ENCODE measurements around the gene SLC6A2. TPM values are rescaled to one million over a fixed set of nuclear protein-coding genes. Genes with fewer than 3 reads are reported as not detected.

Gene SLC6A2
- total and polyA plus RNA-seq, 9 donors: 0.65 to 3.0 (median 1.7) TPM

DNA sequence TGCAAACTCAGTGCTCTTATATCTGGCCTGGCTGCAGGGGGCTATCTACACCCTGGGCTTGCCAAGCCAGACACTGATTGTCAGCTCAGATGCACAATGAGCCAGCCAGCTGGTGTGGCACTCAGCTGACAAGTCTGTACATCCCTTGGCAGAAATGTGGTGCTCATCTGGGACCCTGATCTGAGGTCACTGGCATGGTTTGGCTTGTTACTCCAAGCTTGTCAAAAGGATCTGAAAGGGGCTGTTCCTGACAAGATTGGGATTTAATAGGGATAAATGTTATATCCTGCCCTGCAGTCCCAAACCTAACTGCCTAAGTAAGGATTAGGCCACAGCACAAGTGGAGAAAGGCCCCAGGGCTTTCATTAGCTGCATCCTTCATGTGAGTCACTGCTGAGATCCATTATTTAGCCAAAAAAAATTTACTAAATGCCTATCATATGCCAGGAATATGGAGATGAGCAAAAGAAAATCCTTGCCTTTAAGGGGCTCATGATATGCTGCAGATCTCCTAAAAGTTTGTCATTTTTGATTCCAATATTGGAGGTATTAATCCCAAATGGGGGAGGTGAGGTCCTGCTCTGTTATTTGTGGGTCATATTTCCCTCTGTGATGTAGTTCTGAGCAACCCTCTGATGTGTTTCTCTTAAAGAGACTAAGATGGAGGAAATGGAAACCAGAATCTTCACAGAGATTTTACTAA is 6.3 kb downstream of the SLC6A2 start:
- Histone ChIP-seq H3K27me3 (ENCODE audit: control insufficient read depth, insufficient read depth, low read length) (peaks cover 17% of the 10 kb centered on the region), H3K4me3 (ENCODE audit: low read length) (no peak overlapping the region), H3K4me1 (ENCODE audit: control insufficient read depth, insufficient read depth, low read length) (peaks cover 40% of the 10 kb centered on the region), H3K27ac (ENCODE audit: low read length) (peak overlapping the region; percentile 95), H3K36me3 (ENCODE audit: control insufficient read depth, insufficient read depth, low read length) (no peaks in the 10 kb centered on the region), H3K9me3 (replicated peaks; ENCODE audit: control insufficient read depth, low read depth, low read length) (no peaks in the 10 kb centered on the region)
- peak; percentile 84 for DNase-seq

DNA sequence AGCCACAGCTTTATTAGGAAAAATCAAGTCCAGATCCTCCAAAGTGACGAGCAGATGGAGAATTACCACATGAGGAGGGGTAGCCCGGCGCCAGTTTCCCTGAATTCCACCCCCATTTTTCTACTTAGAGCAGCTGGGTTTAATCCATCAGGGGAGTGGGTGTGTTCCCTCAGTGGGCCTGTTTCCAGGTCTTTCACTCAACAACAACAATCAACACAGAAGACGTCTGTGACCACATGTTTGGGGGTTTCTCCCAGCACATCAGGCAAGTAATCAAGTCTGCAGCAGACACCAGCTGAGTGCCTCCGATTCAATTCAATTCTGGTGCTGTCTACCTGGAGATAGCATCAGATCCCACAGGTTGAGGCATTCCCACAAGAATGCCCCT is 6.8 kb downstream of the SLC6A2 start:
- no peaks in the 10 kb centered on the region for H3K36me3 ChIP-seq (ENCODE audit: control insufficient read depth, insufficient read depth, low read length)
- DNase-seq: peak; percentile 98
- no peak overlapping the region for H3K4me3 ChIP-seq (ENCODE audit: low read length)
- 15% methylated on average over 2 of the region's 5 CpGs for WGBS (ENCODE audit: insufficient coverage)
- peak overlapping the region; percentile 95 for H3K27ac ChIP-seq (ENCODE audit: low read length)
- peaks cover 11% of the 10 kb centered on the region for H3K27me3 ChIP-seq (ENCODE audit: control insufficient read depth, insufficient read depth, low read length)
- no peaks in the 10 kb centered on the region for H3K9me3 ChIP-seq (replicated peaks; ENCODE audit: control insufficient read depth, low read depth, low read length)
- peaks cover 40% of the 10 kb centered on the region for H3K4me1 ChIP-seq (ENCODE audit: control insufficient read depth, insufficient read depth, low read length)

DNA sequence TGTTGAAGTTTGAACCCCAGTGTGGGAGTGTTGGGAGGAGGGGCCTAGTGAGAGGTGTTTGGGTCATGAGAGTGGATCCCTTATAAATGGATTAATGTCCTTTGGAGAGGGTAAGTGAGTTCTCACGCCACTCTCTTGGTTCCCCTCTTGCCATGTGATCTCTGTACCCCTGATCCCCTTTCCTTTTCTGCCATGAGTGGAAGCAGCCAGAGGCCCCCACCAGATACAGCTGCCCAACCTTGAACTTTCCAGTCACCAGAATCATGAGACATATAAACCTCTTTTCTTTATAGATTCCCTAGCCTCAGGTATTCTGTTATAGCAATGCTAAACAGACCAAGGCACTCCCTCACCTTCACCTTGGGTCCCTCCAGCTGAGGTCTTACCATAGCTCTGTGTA is 7.4 kb downstream of the SLC6A2 start:
- WGBS (ENCODE audit: insufficient coverage): no CpG with 5 or more reads among the region's 1 CpG
- peaks cover 41% of the 10 kb centered on the region for H3K4me1 ChIP-seq (ENCODE audit: control insufficient read depth, insufficient read depth, low read length)
- peaks cover 6% of the 10 kb centered on the region for H3K27me3 ChIP-seq (ENCODE audit: control insufficient read depth, insufficient read depth, low read length)
- H3K27ac ChIP-seq (ENCODE audit: low read length): peak overlapping the region; percentile 95
- H3K36me3 ChIP-seq (ENCODE audit: control insufficient read depth, insufficient read depth, low read length): no peaks in the 10 kb centered on the region
- no peaks in the 10 kb centered on the region for H3K9me3 ChIP-seq (replicated peaks; ENCODE audit: control insufficient read depth, low read depth, low read length)
- H3K4me3 ChIP-seq (ENCODE audit: low read length): no peak overlapping the region
- DNase-seq: no peak

DNA sequence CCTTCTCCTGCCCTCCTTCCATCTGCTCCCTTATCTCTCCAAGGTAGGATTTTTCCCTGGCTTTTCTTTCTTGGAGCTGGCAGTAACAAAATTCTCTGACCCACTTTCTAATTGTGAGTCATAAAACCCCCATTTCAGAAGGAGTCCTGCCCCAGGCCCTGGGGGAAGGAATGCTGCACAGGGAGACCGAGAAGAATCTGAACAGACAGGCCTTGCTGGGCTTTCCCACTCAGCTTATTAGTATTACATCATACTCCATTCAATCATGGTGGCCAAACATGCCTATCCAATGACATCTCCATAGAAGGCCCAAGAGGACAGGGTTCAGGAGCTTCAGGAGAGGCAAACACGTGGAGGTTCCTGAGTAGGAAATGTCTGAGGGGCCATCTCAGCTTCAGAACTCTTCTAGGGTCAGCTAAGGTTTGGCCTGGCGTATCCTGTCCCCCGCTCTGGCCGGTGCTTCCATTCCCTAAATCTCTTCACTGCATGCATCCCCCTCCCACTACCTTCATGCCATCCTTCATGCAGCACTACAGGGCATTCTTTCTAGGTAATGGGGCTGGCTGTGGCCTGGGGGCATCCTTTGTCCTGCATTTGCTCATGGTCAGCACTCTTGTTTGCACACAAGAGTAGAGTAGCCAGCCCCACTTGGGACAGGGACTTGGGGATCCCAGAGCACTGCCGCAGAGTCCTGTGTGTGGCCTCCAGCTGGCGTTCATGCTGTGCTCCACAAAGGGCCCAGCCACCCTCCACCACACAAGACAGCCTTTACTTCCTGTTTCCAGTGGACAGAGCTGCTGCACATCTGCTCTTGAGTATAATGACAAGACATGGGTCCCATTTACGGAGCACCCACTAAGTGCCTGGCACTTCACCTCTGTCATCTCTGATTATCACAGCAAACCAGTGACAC is 8.2 kb downstream of the SLC6A2 start:
- no peak overlapping the region for H3K27ac ChIP-seq (ENCODE audit: low read length)
- peaks cover 43% of the 10 kb centered on the region for H3K4me1 ChIP-seq (ENCODE audit: control insufficient read depth, insufficient read depth, low read length)
- WGBS (ENCODE audit: insufficient coverage): 76% methylated on average over 4 of the region's 8 CpGs
- H3K9me3 ChIP-seq (replicated peaks; ENCODE audit: control insufficient read depth, low read depth, low read length): no peaks in the 10 kb centered on the region
- H3K27me3 ChIP-seq (ENCODE audit: control insufficient read depth, insufficient read depth, low read length): no peaks in the 10 kb centered on the region
- H3K36me3 ChIP-seq (ENCODE audit: control insufficient read depth, insufficient read depth, low read length): no peaks in the 10 kb centered on the region
- no peak overlapping the region for H3K4me3 ChIP-seq (ENCODE audit: low read length)
- peak; percentile 28 for DNase-seq

DNA sequence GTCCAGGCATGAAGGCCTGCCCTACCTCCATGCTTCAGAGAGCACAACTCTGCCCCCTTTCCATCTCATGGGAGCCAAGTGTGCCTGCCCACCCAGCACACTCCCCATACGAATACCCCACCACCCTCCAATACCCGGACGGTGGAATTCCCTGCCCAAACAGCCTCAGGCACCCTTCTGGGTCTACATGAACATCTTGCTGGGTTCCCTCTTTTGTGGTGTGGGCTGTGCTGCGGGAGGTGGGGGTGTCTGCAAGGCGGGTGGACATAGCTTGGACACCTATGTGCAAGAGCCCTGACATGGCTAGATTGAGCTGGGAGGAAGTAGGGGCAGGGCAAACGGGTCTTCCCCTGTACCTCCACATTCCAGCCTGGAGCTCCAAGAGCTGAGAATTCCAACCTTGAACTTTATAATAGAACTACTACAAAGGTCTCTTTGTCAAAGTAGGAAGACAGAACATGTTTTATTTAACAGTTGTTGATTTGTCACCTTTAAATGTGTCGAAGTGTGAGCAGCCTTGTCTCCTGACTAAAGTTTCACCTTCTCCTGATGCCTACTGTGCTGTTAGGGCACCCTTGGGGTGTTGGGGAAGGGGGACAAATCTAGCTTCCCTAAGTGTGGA is 9.1 kb downstream of the SLC6A2 start:
- Histone ChIP-seq H3K4me1 (ENCODE audit: control insufficient read depth, insufficient read depth, low read length) (peaks cover 42% of the 10 kb centered on the region), H3K36me3 (ENCODE audit: control insufficient read depth, insufficient read depth, low read length) (no peaks in the 10 kb centered on the region), H3K27me3 (ENCODE audit: control insufficient read depth, insufficient read depth, low read length) (no peaks in the 10 kb centered on the region), H3K4me3 (ENCODE audit: low read length) (no peak overlapping the region), H3K27ac (ENCODE audit: low read length) (no peak overlapping the region), H3K9me3 (replicated peaks; ENCODE audit: control insufficient read depth, low read depth, low read length) (no peaks in the 10 kb centered on the region)
- no peak for DNase-seq
- WGBS (ENCODE audit: insufficient coverage): 100% methylated on average over 2 of the region's 7 CpGs

- DNase-seq: no peak
- no peak overlapping the region for H3K27ac ChIP-seq (ENCODE audit: low read length)
- no peak overlapping the region for H3K4me3 ChIP-seq (ENCODE audit: low read length)
- H3K36me3 ChIP-seq (ENCODE audit: control insufficient read depth, insufficient read depth, low read length): no peaks in the 10 kb centered on the region
- H3K4me1 ChIP-seq (ENCODE audit: control insufficient read depth, insufficient read depth, low read length): peaks cover 36% of the 10 kb centered on the region
- H3K9me3 ChIP-seq (replicated peaks; ENCODE audit: control insufficient read depth, low read depth, low read length): no peaks in the 10 kb centered on the region
- no peaks in the 10 kb centered on the region for H3K27me3 ChIP-seq (ENCODE audit: control insufficient read depth, insufficient read depth, low read length)
- 73% methylated on average over 2 of the region's 3 CpGs for WGBS (ENCODE audit: insufficient coverage)
These were observed 9.7 kb downstream of the SLC6A2 start for GRCh38 chr16:55665511-55665910.

GRCh38 chr16:55666012-55666411 is 10.2 kb downstream of the SLC6A2 start:
- no peaks in the 10 kb centered on the region for H3K9me3 ChIP-seq (replicated peaks; ENCODE audit: control insufficient read depth, low read depth, low read length)
- peaks cover 31% of the 10 kb centered on the region for H3K4me1 ChIP-seq (ENCODE audit: control insufficient read depth, insufficient read depth, low read length)
- no peaks in the 10 kb centered on the region for H3K36me3 ChIP-seq (ENCODE audit: control insufficient read depth, insufficient read depth, low read length)
- no peak for DNase-seq
- WGBS (ENCODE audit: insufficient coverage): 82% methylated on average over 2 of the region's 2 CpGs
- no peak overlapping the region for H3K4me3 ChIP-seq (ENCODE audit: low read length)
- H3K27ac ChIP-seq (ENCODE audit: low read length): no peak overlapping the region
- no peaks in the 10 kb centered on the region for H3K27me3 ChIP-seq (ENCODE audit: control insufficient read depth, insufficient read depth, low read length)

GRCh38 chr16:55667753-55668152 is 12.0 kb downstream of the SLC6A2 start:
- no peak overlapping the region for H3K27ac ChIP-seq (ENCODE audit: low read length)
- no peaks in the 10 kb centered on the region for H3K36me3 ChIP-seq (ENCODE audit: control insufficient read depth, insufficient read depth, low read length)
- no peak for DNase-seq
- no peaks in the 10 kb centered on the region for H3K9me3 ChIP-seq (replicated peaks; ENCODE audit: control insufficient read depth, low read depth, low read length)
- H3K4me1 ChIP-seq (ENCODE audit: control insufficient read depth, insufficient read depth, low read length): peaks cover 23% of the 10 kb centered on the region
- no CpG with 5 or more reads among the region's 1 CpG for WGBS (ENCODE audit: insufficient coverage)
- H3K27me3 ChIP-seq (ENCODE audit: control insufficient read depth, insufficient read depth, low read length): no peaks in the 10 kb centered on the region
- no peak overlapping the region for H3K4me3 ChIP-seq (ENCODE audit: low read length)

GRCh38 chr16:55668340-55669281 is 12.8 kb downstream of the SLC6A2 start:
- H3K36me3 ChIP-seq (ENCODE audit: control insufficient read depth, insufficient read depth, low read length): no peaks in the 10 kb centered on the region
- H3K27me3 ChIP-seq (ENCODE audit: control insufficient read depth, insufficient read depth, low read length): no peaks in the 10 kb centered on the region
- peaks cover 16% of the 10 kb centered on the region for H3K4me1 ChIP-seq (ENCODE audit: control insufficient read depth, insufficient read depth, low read length)
- no peaks in the 10 kb centered on the region for H3K9me3 ChIP-seq (replicated peaks; ENCODE audit: control insufficient read depth, low read depth, low read length)
- H3K4me3 ChIP-seq (ENCODE audit: low read length): no peak overlapping the region
- DNase-seq: peak; percentile 31
- H3K27ac ChIP-seq (ENCODE audit: low read length): no peak overlapping the region
- 47% methylated on average over 2 of the region's 9 CpGs for WGBS (ENCODE audit: insufficient coverage)

Measured in muscle of leg (tissue), 11 donors.